ENCODE data around the gene CHST5. TPM values are rescaled to one million over a fixed set of nuclear protein-coding genes. Genes with fewer than 3 reads are reported as not detected.

Gene CHST5
- polyA plus RNA-seq, 3 donors: not detected

GRCh38 chr16:75532142-75532765 lies 3.7 kb downstream of the CHST5 start:
- Mint-ChIP-seq H3K36me3 (no peaks in the 10 kb centered on the region), H3K9me3 (peaks cover 0 to 8% (median 3%) of the 10 kb centered on the region in 7 donors), H3K27ac (peak overlapping the region in 1 of 7 donors; percentile 39), H3K4me1 (no peaks in the 10 kb centered on the region), H3K4me3 (no peak overlapping the region), H3K27me3 (ENCODE audit: low read depth in 3 of 3) (peaks cover 0 to 4% (median 4%) of the 10 kb centered on the region in 3 donors)
- intact Hi-C loops (cut with micrococcal nuclease): no loop called here
- H3K9me3 ChIP-seq (replicated peaks in 1 of 2; ENCODE audit: control insufficient read depth in 1 of 2, insufficient read depth in 1 of 2, low read length in 2 of 2): no peaks in the 10 kb centered on the region
- H3K9ac ChIP-seq (ENCODE audit: insufficient read depth, low read length, poor library complexity, severe bottlenecking): no peak overlapping the region
- no peak overlapping the region for H3K4me2 ChIP-seq (replicated peaks; ENCODE audit: extremely low read depth, low read length, poor library complexity, severe bottlenecking)
- no peaks in the 10 kb centered on the region for H3K79me2 ChIP-seq (ENCODE audit: insufficient read depth, low read length)
- no peak for DNase-seq
- H4K20me1 ChIP-seq (ENCODE audit: insufficient read depth, low read length): no peaks in the 10 kb centered on the region
- no peak overlapping the region for H3K27ac ChIP-seq (ENCODE audit: low read depth in 1 of 2, low read length in 2 of 2)
- no peak for TF ChIP-seq CTCF (IDR thresholded peaks at IDR 0.05)
- H3K27me3 ChIP-seq (ENCODE audit: control insufficient read depth in 2 of 2, insufficient read depth in 2 of 2, low read length in 2 of 2): no peaks in the 10 kb centered on the region
- H2AFZ ChIP-seq (ENCODE audit: insufficient read depth, low read depth, low read length, poor library complexity, severe bottlenecking): no peak overlapping the region
- H3K36me3 ChIP-seq (replicated peaks in 1 of 2; ENCODE audit: control insufficient read depth in 1 of 2, insufficient read depth in 2 of 2, low read length in 2 of 2): no peaks in the 10 kb centered on the region
- no peaks in the 10 kb centered on the region for H3K4me1 ChIP-seq (ENCODE audit: control insufficient read depth in 1 of 2, insufficient read depth in 2 of 2, low read length in 2 of 2)
- WGBS (ENCODE audit: insufficient coverage): 97% methylated on average over 6 of the region's 8 CpGs
- H3K4me3 ChIP-seq (replicated peaks in 1 of 3; ENCODE audit: low read depth in 2 of 3, low read length in 3 of 3): no peak overlapping the region

- no peaks in the 10 kb centered on the region for H3K4me1 Mint-ChIP-seq
- H3K36me3 Mint-ChIP-seq: no peaks in the 10 kb centered on the region
- peaks cover 0 to 5% (median 4%) of the 10 kb centered on the region in 3 donors for H3K27me3 Mint-ChIP-seq (ENCODE audit: low read depth in 3 of 3)
- intact Hi-C loops (cut with micrococcal nuclease): no loop called here
- no peak overlapping the region for H3K4me3 Mint-ChIP-seq
- no peak for TF ChIP-seq CTCF (IDR thresholded peaks at IDR 0.05)
- H3K27me3 ChIP-seq (ENCODE audit: control insufficient read depth in 2 of 2, insufficient read depth in 2 of 2, low read length in 2 of 2): no peaks in the 10 kb centered on the region
- no peak overlapping the region for H3K27ac Mint-ChIP-seq
- H3K36me3 ChIP-seq (replicated peaks in 1 of 2; ENCODE audit: control insufficient read depth in 1 of 2, insufficient read depth in 2 of 2, low read length in 2 of 2): no peaks in the 10 kb centered on the region
- H3K79me2 ChIP-seq (ENCODE audit: insufficient read depth, low read length): no peaks in the 10 kb centered on the region
- H3K9ac ChIP-seq (ENCODE audit: insufficient read depth, low read length, poor library complexity, severe bottlenecking): no peak overlapping the region
- no peaks in the 10 kb centered on the region for H3K9me3 ChIP-seq (replicated peaks in 1 of 2; ENCODE audit: control insufficient read depth in 1 of 2, insufficient read depth in 1 of 2, low read length in 2 of 2)
- H4K20me1 ChIP-seq (ENCODE audit: insufficient read depth, low read length): no peaks in the 10 kb centered on the region
- H3K4me1 ChIP-seq (ENCODE audit: control insufficient read depth in 1 of 2, insufficient read depth in 2 of 2, low read length in 2 of 2): no peaks in the 10 kb centered on the region
- H3K4me2 ChIP-seq (replicated peaks; ENCODE audit: extremely low read depth, low read length, poor library complexity, severe bottlenecking): no peak overlapping the region
- DNase-seq: no peak
- H3K27ac ChIP-seq (ENCODE audit: low read depth in 1 of 2, low read length in 2 of 2): no peak overlapping the region
- H3K9me3 Mint-ChIP-seq: peaks cover 1 to 8% (median 5%) of the 10 kb centered on the region in 7 donors
- H3K4me3 ChIP-seq (replicated peaks in 1 of 3; ENCODE audit: low read depth in 2 of 3, low read length in 3 of 3): no peak overlapping the region
- H2AFZ ChIP-seq (ENCODE audit: insufficient read depth, low read depth, low read length, poor library complexity, severe bottlenecking): no peak overlapping the region
- WGBS (ENCODE audit: insufficient coverage): over 99% methylated on average over 28 of the region's 29 CpGs
These were observed 5.9 kb downstream of the CHST5 start for GRCh38 chr16:75529959-75530358.

Measured in CD14-positive monocyte (primary cell).